ENCODE results near the gene ANKRD16. TPM values are rescaled to one million over a fixed set of nuclear protein-coding genes. Genes with fewer than 3 reads are reported as not detected.

The ANKRD16 gene
- total RNA-seq, 4 donors from 2014 or later, result 8.0 to 19.8 (median 13.1) TPM

GRCh38 chr10:5862360-5862961, 27.2 kb downstream of the ANKRD16 start:
- Histone ChIP-seq H3K9me3 (no peaks in the 10 kb centered on the region), H3K4me1 (no peaks in the 10 kb centered on the region), H3K4me3 (replicated peaks in 1 of 3) (no peak overlapping the region), H3K27ac (no peak overlapping the region), H3K27me3 (no peaks in the 10 kb centered on the region), H3K36me3 (no peaks in the 10 kb centered on the region)
- TF ChIP-seq, protein P1, sequence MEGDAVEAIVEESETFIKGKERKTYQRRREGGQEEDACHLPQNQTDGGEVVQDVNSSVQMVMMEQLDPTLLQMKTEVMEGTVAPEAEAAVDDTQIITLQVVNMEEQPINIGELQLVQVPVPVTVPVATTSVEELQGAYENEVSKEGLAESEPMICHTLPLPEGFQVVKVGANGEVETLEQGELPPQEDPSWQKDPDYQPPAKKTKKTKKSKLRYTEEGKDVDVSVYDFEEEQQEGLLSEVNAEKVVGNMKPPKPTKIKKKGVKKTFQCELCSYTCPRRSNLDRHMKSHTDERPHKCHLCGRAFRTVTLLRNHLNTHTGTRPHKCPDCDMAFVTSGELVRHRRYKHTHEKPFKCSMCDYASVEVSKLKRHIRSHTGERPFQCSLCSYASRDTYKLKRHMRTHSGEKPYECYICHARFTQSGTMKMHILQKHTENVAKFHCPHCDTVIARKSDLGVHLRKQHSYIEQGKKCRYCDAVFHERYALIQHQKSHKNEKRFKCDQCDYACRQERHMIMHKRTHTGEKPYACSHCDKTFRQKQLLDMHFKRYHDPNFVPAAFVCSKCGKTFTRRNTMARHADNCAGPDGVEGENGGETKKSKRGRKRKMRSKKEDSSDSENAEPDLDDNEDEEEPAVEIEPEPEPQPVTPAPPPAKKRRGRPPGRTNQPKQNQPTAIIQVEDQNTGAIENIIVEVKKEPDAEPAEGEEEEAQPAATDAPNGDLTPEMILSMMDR (IDR thresholded peaks at IDR 0.05), result no peak
- no peak for TF ChIP-seq POLR2A (IDR thresholded peaks at IDR 0.05)
- WGBS, 2 donors, result 76 to 85% methylated on average over 7 of the region's 7 CpGs
- intact Hi-C loops (cut with DNase I), result no loop called here
- DNase-seq, result no peak

DNA sequence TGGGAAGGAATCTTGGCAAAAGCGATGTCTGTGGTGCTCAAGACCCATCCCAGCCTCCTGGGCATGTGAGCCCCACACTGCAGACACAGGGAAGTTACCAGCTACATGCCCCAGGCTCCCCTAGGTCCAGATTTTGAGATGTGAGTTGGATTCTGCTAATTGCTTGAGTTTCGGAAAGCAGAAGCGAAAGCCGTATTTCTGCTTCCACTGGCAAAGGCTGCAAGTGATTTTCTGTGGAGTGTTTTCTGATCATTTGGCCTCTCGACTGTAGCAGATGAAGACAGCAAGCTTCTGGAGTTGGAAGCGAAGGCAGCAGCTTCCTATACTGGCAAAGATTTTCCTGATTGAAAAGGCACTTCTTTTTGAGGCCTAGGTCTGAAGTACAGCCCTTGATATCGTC, 29.6 kb downstream of the ANKRD16 start:
- no peak overlapping the region for H3K4me3 ChIP-seq (replicated peaks in 1 of 3)
- H3K36me3 ChIP-seq, result no peaks in the 10 kb centered on the region
- no peak for TF ChIP-seq POLR2A (IDR thresholded peaks at IDR 0.05)
- TF ChIP-seq, protein P1 (IDR thresholded peaks at IDR 0.05), result no peak
- no peaks in the 10 kb centered on the region for H3K4me1 ChIP-seq
- no peak for DNase-seq
- no peak overlapping the region for H3K27ac ChIP-seq
- WGBS, 2 donors, result 80 to 83% methylated on average over 7 of the region's 7 CpGs
- H3K9me3 ChIP-seq, result no peaks in the 10 kb centered on the region
- intact Hi-C loops (cut with DNase I), result no loop called here
- no peaks in the 10 kb centered on the region for H3K27me3 ChIP-seq

DNA sequence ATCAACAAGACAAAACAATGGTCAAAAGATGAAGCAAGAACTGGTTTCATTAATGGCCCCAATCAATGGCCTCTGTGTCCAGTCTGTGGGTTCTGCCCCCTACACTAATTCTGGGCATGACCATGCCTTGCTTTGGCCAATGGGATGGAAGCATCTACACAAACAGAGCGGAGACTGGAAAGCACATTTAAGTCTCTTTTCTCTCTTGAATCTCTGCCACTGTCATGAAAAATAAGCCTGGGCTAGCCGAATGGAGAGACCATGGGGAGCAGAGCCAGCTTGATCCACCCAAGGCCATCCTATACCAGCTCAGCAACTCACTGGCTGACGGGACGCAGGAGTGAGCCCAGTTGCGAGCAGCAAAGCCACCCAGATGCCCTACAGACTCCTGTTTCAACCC, 30.9 kb downstream of the ANKRD16 start:
- Histone ChIP-seq H3K36me3 (no peaks in the 10 kb centered on the region), H3K27ac (no peak overlapping the region), H3K9me3 (no peaks in the 10 kb centered on the region), H3K27me3 (no peaks in the 10 kb centered on the region), H3K4me3 (replicated peaks in 1 of 3) (no peak overlapping the region), H3K4me1 (no peaks in the 10 kb centered on the region)
- DNase-seq, result no peak
- TF ChIP-seq, protein P1 (IDR thresholded peaks at IDR 0.05), result no peak
- TF ChIP-seq POLR2A (IDR thresholded peaks at IDR 0.05), result no peak
- intact Hi-C loops (cut with DNase I), result no loop called here
- WGBS, 2 donors, result 92 to 94% methylated on average over 5 of the region's 5 CpGs

DNA sequence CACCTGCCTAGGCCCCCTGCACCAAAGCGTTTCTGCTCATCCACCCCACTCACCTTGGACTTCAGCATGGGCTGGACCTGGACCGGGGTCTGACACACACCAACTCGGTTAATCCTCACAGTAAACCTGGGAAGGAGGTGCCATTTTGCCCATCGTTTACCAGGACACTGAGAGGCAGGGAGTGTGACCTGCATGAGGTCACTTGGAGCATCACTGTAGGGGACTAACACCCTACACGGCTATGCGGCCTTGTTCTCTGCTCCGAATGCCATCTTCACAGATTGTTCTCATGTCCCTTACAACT, 33.0 kb downstream of the ANKRD16 start:
- Histone ChIP-seq H3K36me3 (no peaks in the 10 kb centered on the region), H3K4me3 (replicated peaks in 1 of 3) (no peak overlapping the region), H3K27ac (no peak overlapping the region), H3K27me3 (no peaks in the 10 kb centered on the region), H3K9me3 (no peaks in the 10 kb centered on the region), H3K4me1 (no peaks in the 10 kb centered on the region)
- WGBS, 2 donors, result 62 to 77% methylated on average over 7 of the region's 7 CpGs
- TF ChIP-seq, protein P1 (IDR thresholded peaks at IDR 0.05), result no peak
- no peak for TF ChIP-seq POLR2A (IDR thresholded peaks at IDR 0.05)
- DNase-seq, result no peak
- intact Hi-C loops (cut with DNase I), result no loop called here

GRCh38 chr10:5855979-5856700, 33.6 kb downstream of the ANKRD16 start:
- intact Hi-C loops (cut with DNase I), result no loop called here
- TF ChIP-seq, protein P1 (IDR thresholded peaks at IDR 0.05), result no peak
- no peak for TF ChIP-seq POLR2A (IDR thresholded peaks at IDR 0.05)
- no peak overlapping the region for H3K27ac ChIP-seq
- H3K36me3 ChIP-seq, result no peaks in the 10 kb centered on the region
- no peak overlapping the region for H3K4me3 ChIP-seq (replicated peaks in 1 of 3)
- 72 to 88% methylated on average over 17 to 18 of the region's 18 CpGs for WGBS, 2 donors
- no peaks in the 10 kb centered on the region for H3K4me1 ChIP-seq
- no peaks in the 10 kb centered on the region for H3K27me3 ChIP-seq
- no peaks in the 10 kb centered on the region for H3K9me3 ChIP-seq
- no peak for DNase-seq
